Measurements from ENCODE around the gene GKAP1.
"Not testable (repeated sequence)": the region's sequence is repeated elsewhere in the genome, so short reads cannot be mapped to it uniquely, and the experiment has no call there.

GRCh38 chr9:83824986-83825623, 7.5 kb upstream of the GKAP1 start:
- TF ChIP-seq CTCF, POLR2A (IDR thresholded peaks at IDR 0.05): not testable (repeated sequence)

Measured in right lobe of liver (tissue), 4 donors.